ENCODE measurements around the gene APOD.

APOD gene

GRCh38 chr3:195522254-195523023, 61.3 kb downstream of the APOD start:
- no peaks in the 10 kb centered on the region for H3K36me3 ChIP-seq (ENCODE audit: insufficient read depth, low read length)
- no peaks in the 10 kb centered on the region for H3K4me1 ChIP-seq (ENCODE audit: insufficient read depth, low read length)
- no peaks in the 10 kb centered on the region for H3K9me3 ChIP-seq (ENCODE audit: control insufficient read depth, insufficient read depth, low read length)
- H3K9ac ChIP-seq (ENCODE audit: low read depth, low read length), result no peak overlapping the region
